ENCODE data around the gene TRIM47.

GRCh38 chr17:75922173-75922961 lies 44.0 kb upstream of the TRIM47 start:
- TF ChIP-seq CTCF (IDR thresholded peaks at IDR 0.05): no peak
- no peak for TF ChIP-seq REST (IDR thresholded peaks at IDR 0.05; ENCODE audit: insufficient read depth in 1 of 2, low read depth in 2 of 2, low read length in 1 of 2)
- TF ChIP-seq TCF7L2 (IDR thresholded peaks at IDR 0.05; ENCODE audit: low read depth, low read length): no peak
- no peak for TF ChIP-seq POLR2AphosphoS5 (IDR thresholded peaks at IDR 0.05; ENCODE audit: low read depth, low read length)
